Transverse colon (tissue), 4 donors: ENCODE data around the gene C1orf21.

ENCODE experiments used
- EP300 ChIP-seq: sonication (generic); formaldehyde crosslinking; IDR thresholded peaks from one replicate; pipeline ENCODE4 v1.6.1; 2017; ENCODE audit warnings: antibody characterized with exemption, low read depth
- POLR2A ChIP-seq: fragments of 450-650 bp; IDR thresholded peaks from one replicate; pipeline ENCODE4 v1.6.1; 2016; ENCODE audit warnings: antibody characterized with exemption, mild to moderate bottlenecking, moderate library complexity
- POLR2AphosphoS5 ChIP-seq, 3 donors: sonication (generic); formaldehyde crosslinking; IDR thresholded peaks; one replicate each; pipeline ENCODE4 v1.6.1; 2016; ENCODE audit warnings: antibody characterized with exemption in 3 of 3
- TF ChIP-seq, protein P1 (sequence below), 5 experiments: fragments of 200-600 bp in 3 of 5; fragments of 450-650 bp in 2 of 5; sonication (generic) in 3 of 5; IDR thresholded peaks; 1 replicate in 2 of 5; 2 replicates in 3 of 5; pipeline ENCODE4 v1.5.1; 2016 to 2017; ENCODE audit warnings: antibody characterized with exemption in 5 of 5, inconsistent platforms in 3 of 5, mild to moderate bottlenecking in 2 of 5, moderate library complexity in 1 of 5

DNA sequence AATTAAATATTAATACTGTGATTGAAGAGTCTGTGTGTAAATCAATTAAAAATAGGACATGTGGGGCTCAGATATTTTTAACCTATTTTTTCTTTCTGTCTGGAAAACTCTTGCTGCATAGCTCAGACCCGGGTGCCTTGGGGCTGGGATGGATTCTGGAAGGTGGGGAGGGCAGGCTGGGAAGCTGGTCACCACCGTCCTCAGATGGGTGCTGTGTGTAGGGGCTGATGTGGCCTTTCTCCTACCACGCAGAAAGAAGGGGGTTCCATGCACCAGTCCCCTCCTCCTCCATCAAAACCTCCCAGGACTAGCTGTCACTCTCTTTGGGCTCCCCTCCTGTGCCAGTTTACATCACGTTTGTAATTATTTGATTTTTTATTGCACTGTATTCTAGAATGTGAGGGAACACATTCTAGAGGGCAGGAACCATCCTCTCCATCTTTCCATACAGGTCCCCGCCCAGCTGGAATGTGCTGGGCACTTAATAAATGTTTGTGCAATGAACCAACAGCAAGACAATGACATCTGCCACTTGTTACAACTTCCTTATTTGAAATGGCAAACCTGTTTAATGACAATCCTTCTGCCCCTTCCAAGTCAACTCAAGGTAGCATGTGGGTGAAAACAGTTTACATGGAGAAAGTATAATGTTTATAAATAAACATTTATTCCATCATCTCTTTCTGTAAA, 263.5 kb downstream of the C1orf21 start:
- TF ChIP-seq, protein P1, sequence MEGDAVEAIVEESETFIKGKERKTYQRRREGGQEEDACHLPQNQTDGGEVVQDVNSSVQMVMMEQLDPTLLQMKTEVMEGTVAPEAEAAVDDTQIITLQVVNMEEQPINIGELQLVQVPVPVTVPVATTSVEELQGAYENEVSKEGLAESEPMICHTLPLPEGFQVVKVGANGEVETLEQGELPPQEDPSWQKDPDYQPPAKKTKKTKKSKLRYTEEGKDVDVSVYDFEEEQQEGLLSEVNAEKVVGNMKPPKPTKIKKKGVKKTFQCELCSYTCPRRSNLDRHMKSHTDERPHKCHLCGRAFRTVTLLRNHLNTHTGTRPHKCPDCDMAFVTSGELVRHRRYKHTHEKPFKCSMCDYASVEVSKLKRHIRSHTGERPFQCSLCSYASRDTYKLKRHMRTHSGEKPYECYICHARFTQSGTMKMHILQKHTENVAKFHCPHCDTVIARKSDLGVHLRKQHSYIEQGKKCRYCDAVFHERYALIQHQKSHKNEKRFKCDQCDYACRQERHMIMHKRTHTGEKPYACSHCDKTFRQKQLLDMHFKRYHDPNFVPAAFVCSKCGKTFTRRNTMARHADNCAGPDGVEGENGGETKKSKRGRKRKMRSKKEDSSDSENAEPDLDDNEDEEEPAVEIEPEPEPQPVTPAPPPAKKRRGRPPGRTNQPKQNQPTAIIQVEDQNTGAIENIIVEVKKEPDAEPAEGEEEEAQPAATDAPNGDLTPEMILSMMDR (IDR thresholded peaks at IDR 0.05) = no peak
- TF ChIP-seq POLR2A (no peak), POLR2AphosphoS5 (IDR thresholded peaks at IDR 0.05) (no peak), EP300 (no peak)
